DOHH2 (cell line): ENCODE measurements around the gene CLDN5.

Source experiments
- H3F3A ChIP-seq: fragments of 200-600 bp; sonication (generic), shearing (Covaris generic); 2 replicates; pipeline ENCODE4 v1.6.0; 2016; ENCODE audit warnings: antibody characterized with exemption, mild to moderate bottlenecking; ENCODE audit not compliant: control insufficient read depth, insufficient read depth
- H3K27ac ChIP-seq: fragments of 200-600 bp; sonication (generic); 2 replicates; pipeline ENCODE4 v1.5.1; 2014; ENCODE audit warnings: low read depth, mild to moderate bottlenecking, low read length, moderate library complexity
- H3K27me3 ChIP-seq: fragments of 200-600 bp; sonication (generic); 2 replicates; pipeline ENCODE4 v1.6.1; 2014; ENCODE audit warnings: mild to moderate bottlenecking, low read length, mixed read lengths; ENCODE audit not compliant: control insufficient read depth
- H3K36me3 ChIP-seq: fragments of 200-600 bp; sonication (generic); 2 replicates; pipeline ENCODE4 v1.6.1; 2014; ENCODE audit warnings: mild to moderate bottlenecking, low read length, moderate library complexity, mixed read lengths; ENCODE audit not compliant: control insufficient read depth
- H3K4me1 ChIP-seq: fragments of 200-600 bp; sonication (generic); 2 replicates; pipeline ENCODE4 v1.6.1; 2014; ENCODE audit warnings: mild to moderate bottlenecking, low read length, mixed read lengths; ENCODE audit not compliant: control insufficient read depth
- H3K4me2 ChIP-seq: fragments of 200-600 bp; sonication (generic); 2 replicates; pipeline ENCODE4 v1.6.0; 2014; ENCODE audit warnings: mild to moderate bottlenecking, low read length, moderate library complexity
- H3K4me3 ChIP-seq: fragments of 200-600 bp; sonication (generic); 2 replicates; pipeline ENCODE4 v1.5.1; 2014; ENCODE audit warnings: mild to moderate bottlenecking, low read length, mixed read lengths
- H3K79me2 ChIP-seq: fragments of 200-600 bp; sonication (generic); 2 replicates; pipeline ENCODE4 v1.6.1; 2014; ENCODE audit warnings: mild to moderate bottlenecking, low read length, mixed read lengths; ENCODE audit not compliant: control insufficient read depth
- H3K9me2 ChIP-seq: fragments of 200-600 bp; sonication (generic); replicated peaks from 2 replicates; pipeline ENCODE4 v1.6.1; 2014; ENCODE audit warnings: mild to moderate bottlenecking, low read length, mixed read lengths; ENCODE audit not compliant: control insufficient read depth
- H3K9me3 ChIP-seq: fragments of 200-600 bp; sonication (generic); 2 replicates; pipeline ENCODE4 v1.6.1; 2014; ENCODE audit warnings: antibody characterized with exemption, low read length, mixed read lengths; ENCODE audit not compliant: control insufficient read depth, insufficient read depth
- H4K20me1 ChIP-seq: fragments of 200-600 bp; sonication (generic); 2 replicates; pipeline ENCODE4 v1.6.0; 2014; ENCODE audit warnings: low read depth, mild to moderate bottlenecking, antibody characterized with exemption, low read length, moderate library complexity; ENCODE audit not compliant: control insufficient read depth, insufficient read depth
- CTCF ChIP-seq: fragments of 200-600 bp; sonication (generic); IDR thresholded peaks from one replicate; pipeline ENCODE4 v1.5.1; 2014; ENCODE audit warnings: antibody characterized with exemption, mild to moderate bottlenecking, low read depth, low read length; ENCODE audit not compliant: poor library complexity, severe bottlenecking
- EZH2phosphoT487 ChIP-seq: fragments of 200-600 bp; sonication (generic); IDR thresholded peaks from 2 replicates; pipeline ENCODE4 v1.6.1; 2017; ENCODE audit warnings: borderline replicate concordance, mild to moderate bottlenecking, antibody characterized with exemption, low read length, moderate library complexity, mixed read lengths

Gene CLDN5

GRCh38 chr22:19478901-19479354, 45.3 kb downstream of the CLDN5 start, which contains the start of gene UFD1:
Gene UFD1 (minus strand): TSS chr22:19479193. CDS start chr22:19479085, 108 bp downstream.
- peaks cover 79% of the 10 kb centered on the region for H3K79me2 ChIP-seq
- H3F3A ChIP-seq = no peaks in the 10 kb centered on the region
- no peaks in the 10 kb centered on the region for H3K9me2 ChIP-seq
- H3K27me3 ChIP-seq = no peaks in the 10 kb centered on the region
- H3K4me2 ChIP-seq = peak within 1 kb of the TSS; percentile 90
- peak within 1 kb of the TSS; percentile 99 for H3K4me3 ChIP-seq
- peaks cover 19% of the 10 kb centered on the region for H3K4me1 ChIP-seq
- H3K27ac ChIP-seq = peak within 1 kb of the TSS; percentile 82
- peaks cover 62% of the 10 kb centered on the region for H3K36me3 ChIP-seq
- no peaks in the 10 kb centered on the region for H3K9me3 ChIP-seq
- TF ChIP-seq EZH2phosphoT487 (no peak), CTCF (no peak)
- peaks cover 17% of the 10 kb centered on the region; the same call in 1 of the 2 replicates for H4K20me1 ChIP-seq

GRCh38 chr22:19478045-19478900, 45.9 kb downstream of the CLDN5 start:
- no peaks in the 10 kb centered on the region for H3K9me2 ChIP-seq
- H3K36me3 ChIP-seq = peaks cover 62% of the 10 kb centered on the region
- H3K4me2 ChIP-seq = peak overlapping the region; percentile 90
- no peaks in the 10 kb centered on the region for H3K9me3 ChIP-seq
- H3K4me1 ChIP-seq = peaks cover 19% of the 10 kb centered on the region
- peaks cover 83% of the 10 kb centered on the region for H3K79me2 ChIP-seq
- no peaks in the 10 kb centered on the region for H3F3A ChIP-seq
- H3K4me3 ChIP-seq = peak overlapping the region; percentile 99
- TF ChIP-seq EZH2phosphoT487 (no peak), CTCF (no peak)
- H3K27ac ChIP-seq = peak overlapping the region; percentile 82
- no peaks in the 10 kb centered on the region for H3K27me3 ChIP-seq
- peaks cover 17% of the 10 kb centered on the region; the same call in 1 of the 2 replicates for H4K20me1 ChIP-seq

GRCh38 chr22:19477321-19478044, 46.7 kb downstream of the CLDN5 start:
- Histone ChIP-seq H3K9me3 (no peaks in the 10 kb centered on the region), H3K27me3 (no peaks in the 10 kb centered on the region), H3F3A (no peaks in the 10 kb centered on the region), H3K4me3 (peak overlapping the region; percentile 99), H3K4me2 (peak overlapping the region; percentile 90), H3K9me2 (no peaks in the 10 kb centered on the region), H3K27ac (peak overlapping the region; percentile 23), H3K79me2 (peaks cover 84% of the 10 kb centered on the region), H3K4me1 (peaks cover 19% of the 10 kb centered on the region), H4K20me1 (peaks cover 17% of the 10 kb centered on the region; the same call in 1 of the 2 replicates), H3K36me3 (peaks cover 62% of the 10 kb centered on the region)
- no peak for TF ChIP-seq EZH2phosphoT487
- TF ChIP-seq CTCF = peak; percentile 39
